Heart left ventricle (tissue), 13 donors: ENCODE measurements around the gene ADGB.

Experiments used
- CTCF ChIP-seq, 12 donors: fragments of 200-600 bp; sonication (generic) in 4 of 12; IDR thresholded peaks; one replicate each; pipeline versions ENCODE4 v1.5.0 to v1.8.0; 2018 to 2022; ENCODE audit warnings: antibody characterized with exemption in 12 of 12, mild to moderate bottlenecking in 5 of 12
- POLR2A ChIP-seq, 2 donors: fragments of 450-650 bp; IDR thresholded peaks; one replicate each; pipeline ENCODE4 v1.6.1; 2017; ENCODE audit warnings: antibody characterized with exemption in 2 of 2, mild to moderate bottlenecking in 2 of 2, moderate library complexity in 2 of 2
- donor health status: ischemic (EF 13 %, LVEDD 7.1; RV severe dilation, severe dysfunction).
- donor health status: DM: no; HTN: yes; CAD: no.
- donor health status: DM: no; HTN: no; CAD: no.
- donor health status: ischemic (EF 25% LVEDD 6.9; RV normal size, moderate dysfunction).
- donor health status: ischemic (EF 25% LVEDD 5.7; RV mildly dilated, moderate dysfunction).
- donor health status: ischemic (EF 35%, LVEDD 5.7; RV mildly dilated, moderate dysfunction).
- donor health status: nonischemic (EF 11% LVEDD 7.7; RV severe dilation, severe dysfunction).
- donor health status: DM: yes; HTN: yes; CAD: no.
- donor health status: PGD.
- donor health status: ischemic (EF 29% LVEDD 5.4; RV normal size, mild dysfunction).
- donor health status: nonischemic (EF 23%, LVEDD 6.1; RV moderate dilation, normal function).

DNA sequence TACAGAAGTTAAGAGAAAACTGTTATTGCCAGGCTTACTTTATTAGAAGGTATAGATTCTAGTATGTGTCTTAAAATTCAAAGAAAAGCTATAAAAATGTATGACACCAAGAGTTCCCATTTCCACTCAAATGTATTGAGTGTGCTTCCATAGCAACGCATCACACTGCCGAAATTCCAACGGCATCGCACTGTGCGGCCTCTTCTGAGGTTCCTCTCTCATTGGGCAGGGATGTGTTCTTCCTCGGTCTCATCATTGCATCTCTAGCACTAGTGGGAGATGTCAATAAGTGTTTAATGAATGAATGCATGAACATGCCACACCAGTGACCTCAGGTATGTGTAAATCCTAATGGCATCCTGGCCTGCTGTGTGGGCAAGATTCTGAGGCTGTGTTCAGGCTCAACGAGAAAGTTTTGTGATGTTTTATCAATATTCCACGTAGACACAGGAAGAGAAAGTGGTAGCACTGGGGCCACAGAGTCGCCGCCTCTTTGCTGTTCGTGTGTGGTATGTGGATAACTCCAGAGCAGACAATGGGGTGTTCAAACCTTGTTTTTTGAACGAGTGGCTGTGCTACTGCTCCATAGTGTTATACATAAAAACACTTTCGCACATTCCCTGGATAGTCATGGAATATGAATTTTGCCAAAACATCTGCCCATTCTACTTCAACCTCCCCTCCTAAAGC is 171.6 kb downstream of the ADGB start:
- no peak for TF ChIP-seq CTCF (IDR thresholded peaks at IDR 0.05)
- no peak for TF ChIP-seq POLR2A (IDR thresholded peaks at IDR 0.05)
